Stimulated activated CD4-positive, alpha-beta T cell treated with anti-CD3 and anti-CD28 coated beads, Interleukin-15, amount 100 ng/mL, for 48 hours (primary cell): Measurements from ENCODE around the gene MFSD6.

Source experiments
- DNase-seq, 2 donors: peaks; one replicate each; pipeline ENCODE4 v3.0.0-alpha.2; 2020; ENCODE audit warnings: low read depth in 2 of 2

Gene MFSD6

DNA sequence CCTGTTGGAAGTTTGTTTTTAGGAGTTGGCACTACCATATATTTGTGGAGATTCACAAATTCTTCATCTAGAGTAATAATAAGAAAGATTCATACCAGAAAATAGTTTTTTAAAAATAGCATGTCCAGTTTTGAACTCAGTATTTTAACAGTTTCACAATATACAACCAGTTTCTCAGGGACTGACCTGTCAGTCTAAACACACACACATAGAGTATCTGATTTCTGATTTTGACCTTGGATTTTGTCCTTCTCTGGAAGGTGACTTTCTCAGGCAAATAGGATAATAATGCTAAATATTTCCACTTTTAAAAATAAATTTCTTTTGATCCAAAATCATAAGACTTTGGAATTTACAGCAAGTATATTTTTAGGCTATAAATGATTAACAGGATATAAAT is 32.0 kb downstream of the MFSD6 start:
- no peak for DNase-seq

DNA sequence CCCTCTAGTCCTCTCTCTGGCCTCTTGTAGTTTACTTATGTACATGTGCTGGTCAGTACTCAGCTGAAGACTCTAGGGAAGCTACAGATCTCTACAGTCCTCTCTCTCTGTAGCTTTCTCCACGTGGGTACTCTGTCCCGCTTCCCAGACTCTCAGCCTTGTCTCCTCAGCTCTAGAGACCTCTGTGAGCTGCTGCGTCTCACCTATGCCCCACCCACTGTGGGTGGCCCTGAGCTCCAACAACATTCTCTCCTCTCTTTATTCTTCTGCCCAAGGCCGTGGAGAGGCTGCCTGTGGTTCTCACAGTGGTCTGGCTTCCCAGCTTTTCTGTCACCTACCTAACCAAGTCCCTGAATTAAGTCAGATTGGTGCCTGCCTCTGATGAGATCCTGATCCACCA is 33.4 kb downstream of the MFSD6 start:
- DNase-seq: no peak

GRCh38 chr2:190443055-190443454 is 34.9 kb downstream of the MFSD6 start:
- no peak for DNase-seq

GRCh38 chr2:190443778-190444481 is 35.8 kb downstream of the MFSD6 start:
- DNase-seq: no peak

DNA sequence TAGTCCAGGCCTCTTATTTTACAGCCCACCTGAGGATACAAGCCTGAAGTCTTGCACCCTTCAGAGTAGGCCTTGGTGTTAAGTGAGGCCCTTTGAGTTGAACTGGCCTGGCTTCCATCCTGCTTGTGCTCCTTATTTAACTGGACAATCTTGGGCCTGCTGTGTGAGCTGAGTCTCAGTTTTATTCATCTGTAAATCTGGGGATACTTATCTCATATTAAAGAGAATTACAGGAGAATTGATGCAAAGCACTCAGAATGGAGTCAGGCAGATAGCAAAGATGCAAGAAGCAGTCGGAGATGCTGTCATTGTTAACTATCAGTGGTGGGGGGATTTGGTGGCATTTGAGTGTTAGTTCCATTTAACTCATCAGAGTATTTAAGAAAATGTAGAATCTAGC is 36.8 kb downstream of the MFSD6 start:
- no peak for DNase-seq

DNA sequence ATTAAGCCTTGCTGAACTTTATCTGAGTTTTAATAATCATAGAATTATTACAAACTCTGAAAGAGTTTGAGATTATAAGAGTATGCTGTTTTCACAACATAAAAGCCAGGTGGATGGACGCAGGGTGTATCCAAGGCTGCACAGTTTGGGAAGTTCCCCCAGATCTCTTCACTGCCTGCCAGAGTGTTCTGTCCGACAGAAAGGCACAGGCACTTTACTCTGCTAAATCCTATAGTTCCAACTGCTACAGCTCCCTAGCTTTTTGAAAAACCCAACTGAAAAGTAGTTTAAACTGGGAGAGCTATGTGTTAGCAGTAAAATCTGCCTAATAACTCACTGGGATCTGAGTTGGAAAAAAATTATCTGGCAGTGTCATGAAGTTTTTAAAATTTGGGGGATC is 38.0 kb downstream of the MFSD6 start:
- no peak for DNase-seq

DNA sequence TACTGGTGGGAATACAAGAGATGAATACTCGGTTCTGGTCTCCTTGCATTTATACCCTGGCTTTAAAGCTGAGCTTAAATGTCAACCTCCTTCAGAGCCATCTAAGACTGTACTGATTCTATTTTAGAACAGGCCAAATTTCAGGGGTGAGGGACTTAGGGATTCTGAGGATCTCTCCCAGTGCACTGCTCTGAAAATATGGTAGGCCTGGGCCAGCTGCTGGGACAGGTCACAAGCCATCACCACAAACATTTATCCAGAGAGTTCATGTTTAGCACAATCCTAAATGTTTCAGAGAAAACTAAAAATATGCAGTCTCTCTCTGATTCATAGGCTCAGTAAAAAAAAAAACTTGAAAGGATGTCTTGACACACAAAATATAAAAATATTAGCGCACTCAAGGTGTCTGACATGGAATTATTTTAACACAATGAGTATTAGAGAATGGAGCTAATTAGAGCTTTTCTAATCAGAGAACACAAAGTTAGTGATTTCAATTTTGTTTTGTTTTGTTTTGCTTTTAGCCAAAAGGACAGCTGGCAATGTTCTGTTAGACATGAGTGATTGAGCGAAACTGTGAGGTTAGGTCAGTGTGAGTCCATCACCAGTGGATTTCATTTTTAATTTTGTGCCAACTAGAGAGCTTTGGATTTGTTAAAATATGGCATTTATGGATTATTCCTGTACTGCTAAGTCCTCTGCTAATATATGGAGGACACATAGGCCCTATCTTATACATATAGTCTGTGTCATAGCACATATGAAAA is 38.8 kb downstream of the MFSD6 start:
- no peak for DNase-seq

DNA sequence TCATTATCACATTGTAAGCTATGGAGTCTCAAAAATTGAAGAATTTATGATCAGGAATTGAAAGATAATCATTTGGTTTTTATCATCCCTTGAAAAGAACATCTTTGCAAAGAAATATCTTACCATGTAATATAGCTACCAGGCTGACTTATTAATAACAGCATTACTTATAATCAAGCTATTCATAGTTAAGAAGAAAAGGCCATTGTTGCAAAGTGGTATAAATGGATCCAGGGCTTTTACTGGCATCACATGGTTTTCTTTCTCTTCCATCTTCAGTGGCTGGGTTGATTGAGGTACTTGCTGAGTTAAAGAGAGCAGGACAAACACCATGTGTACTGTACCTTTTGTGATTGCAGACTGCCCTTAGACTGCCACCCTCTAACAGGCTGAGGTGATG is 39.6 kb downstream of the MFSD6 start:
- DNase-seq: no peak

- DNase-seq: no peak
Observed at GRCh38 chr2:190449925-190450324, 41.8 kb downstream of the MFSD6 start.

DNA sequence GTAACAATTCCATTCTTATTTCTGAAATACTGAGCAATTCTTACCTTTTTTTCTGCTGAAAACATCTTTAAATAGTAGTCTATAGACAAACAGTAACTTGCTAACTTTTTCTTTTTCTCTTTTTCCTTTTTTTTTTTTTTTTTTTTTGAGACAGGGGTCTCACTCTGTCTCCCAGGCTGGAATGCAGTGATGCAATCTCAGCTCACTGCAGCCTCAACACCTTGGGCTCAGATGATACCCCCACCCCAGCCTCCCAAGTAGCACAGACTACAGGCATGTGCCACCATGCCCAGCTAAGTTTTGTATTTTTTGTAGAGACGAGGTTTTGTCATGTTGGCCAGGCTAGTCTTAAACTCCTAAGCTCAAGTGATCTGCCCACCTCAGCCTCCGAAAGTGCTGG is 42.2 kb downstream of the MFSD6 start:
- no peak for DNase-seq

DNA sequence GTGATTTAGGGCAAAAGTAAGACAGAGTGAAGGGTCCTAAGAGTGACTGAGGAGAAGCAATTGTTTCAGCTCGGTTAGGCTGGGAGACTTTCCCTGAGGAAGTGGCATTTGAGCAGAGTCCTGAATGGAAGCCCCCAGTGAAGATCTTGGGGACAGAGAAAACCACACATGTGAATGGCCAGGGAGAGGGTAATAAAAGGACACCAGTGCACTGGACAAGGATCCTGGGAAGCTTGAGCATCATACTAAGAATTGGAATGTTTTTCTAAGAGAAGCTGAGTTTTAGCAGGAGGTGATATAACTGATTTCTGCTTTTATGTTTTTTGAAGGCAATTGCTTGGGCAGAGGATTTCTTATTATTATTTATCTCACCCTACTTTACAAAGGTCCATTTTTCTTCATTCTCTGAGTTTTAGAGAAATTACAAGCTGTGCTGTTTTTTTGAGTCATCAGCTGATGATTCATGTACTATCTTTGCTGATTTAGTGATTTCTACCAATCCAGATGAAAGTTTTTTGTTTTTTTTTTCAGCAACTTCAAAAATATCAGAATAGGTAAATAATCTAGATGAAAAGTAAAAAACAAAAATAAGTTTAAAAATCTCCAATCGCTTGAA is 43.5 kb downstream of the MFSD6 start:
- DNase-seq: no peak

DNA sequence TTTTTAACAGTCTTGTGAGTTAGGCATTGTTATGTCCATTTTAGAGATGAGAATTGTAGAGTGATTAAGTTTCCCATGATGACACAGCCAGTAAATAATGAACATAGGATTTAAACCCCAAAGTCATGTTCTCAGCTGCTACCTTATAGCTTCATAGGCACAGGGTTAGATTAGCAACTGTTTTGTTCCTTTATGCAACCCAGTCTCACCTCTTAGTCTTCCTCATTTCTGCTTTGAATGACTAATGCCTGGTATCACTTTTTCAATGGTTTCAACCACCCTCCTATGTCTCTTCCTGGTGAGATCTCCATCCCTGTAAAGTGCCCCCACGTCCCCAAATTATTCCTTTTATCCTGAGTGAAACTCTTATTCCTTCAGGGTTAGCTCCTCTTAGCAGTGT is 44.3 kb downstream of the MFSD6 start:
- DNase-seq: no peak

GRCh38 chr2:190454795-190455194 is 46.6 kb downstream of the MFSD6 start:
- DNase-seq: no peak

DNA sequence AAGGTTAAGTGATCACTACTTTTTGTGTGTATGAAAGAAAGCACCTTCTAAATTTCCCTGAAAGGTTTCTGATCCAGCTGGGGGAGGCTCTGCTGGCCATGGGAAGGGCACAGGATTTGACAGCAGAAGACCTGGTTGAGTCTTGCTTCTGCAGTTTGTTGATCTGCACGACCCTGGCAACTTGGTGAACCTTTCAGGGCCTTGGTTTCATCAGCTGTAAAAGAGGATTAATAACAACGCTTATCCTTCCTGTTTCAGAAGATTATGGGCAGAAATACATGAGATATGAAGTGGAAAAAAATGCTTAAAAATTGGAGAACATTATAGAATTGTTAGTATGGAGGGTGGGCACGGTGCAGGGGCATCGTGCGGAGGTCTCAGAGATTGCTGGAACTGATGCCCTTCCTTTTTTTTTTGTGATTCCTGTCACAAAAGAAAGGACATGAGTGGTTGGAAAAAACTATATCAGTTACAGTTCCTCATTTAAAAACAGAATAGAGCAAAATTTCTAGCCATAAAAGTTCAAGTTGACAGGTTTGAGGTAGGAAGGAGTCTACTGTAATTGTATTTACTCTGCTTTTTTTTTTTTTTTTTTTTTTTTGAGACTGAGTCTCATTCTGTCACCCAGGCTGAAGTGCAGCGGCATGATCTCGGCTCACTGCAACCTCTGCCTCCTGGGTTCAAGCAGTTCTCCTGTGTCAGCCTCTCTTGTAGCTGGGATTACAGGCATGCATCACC is 47.4 kb downstream of the MFSD6 start:
- DNase-seq: no peak

GRCh38 chr2:190456833-190457232 is 48.7 kb downstream of the MFSD6 start:
- no peak for DNase-seq

GRCh38 chr2:190457256-190457655 is 49.1 kb downstream of the MFSD6 start:
- DNase-seq: no peak

DNA sequence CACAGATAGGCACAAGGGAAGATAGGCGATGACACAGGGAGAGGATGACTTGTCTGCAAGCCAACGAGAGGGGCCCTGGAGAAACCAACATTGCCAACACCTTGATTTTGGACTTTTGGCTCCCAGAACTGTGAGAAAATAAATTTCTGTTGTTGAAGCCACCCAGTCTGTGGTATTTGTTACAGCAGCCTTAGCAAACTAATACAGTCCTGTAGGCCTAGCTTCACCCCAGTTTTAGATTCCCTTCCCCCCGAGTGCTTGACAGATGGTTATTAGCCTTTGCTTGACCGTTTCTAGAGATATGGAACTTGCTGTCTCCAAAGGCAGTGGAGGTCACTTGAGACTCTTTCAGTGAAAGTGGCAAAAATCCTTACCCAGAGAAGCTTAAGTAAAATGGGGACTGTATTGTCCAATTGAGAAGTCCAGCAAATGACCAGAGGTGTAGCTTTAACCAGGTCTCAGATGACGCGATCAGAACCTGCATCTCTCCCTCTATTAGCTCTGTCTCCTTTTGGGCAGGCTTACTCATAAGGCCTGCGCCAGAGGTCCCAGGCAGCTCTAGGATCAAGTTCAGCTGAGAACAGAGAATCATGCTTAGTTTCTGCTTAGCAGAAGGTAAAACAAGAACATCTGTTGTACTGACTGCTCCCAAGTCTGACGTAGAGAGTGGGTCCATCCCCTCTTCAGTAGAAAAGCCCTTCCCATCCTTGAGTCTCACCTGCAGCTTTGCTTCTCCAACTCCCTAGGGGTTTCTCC is 50.4 kb downstream of the MFSD6 start:
- no peak for DNase-seq

DNA sequence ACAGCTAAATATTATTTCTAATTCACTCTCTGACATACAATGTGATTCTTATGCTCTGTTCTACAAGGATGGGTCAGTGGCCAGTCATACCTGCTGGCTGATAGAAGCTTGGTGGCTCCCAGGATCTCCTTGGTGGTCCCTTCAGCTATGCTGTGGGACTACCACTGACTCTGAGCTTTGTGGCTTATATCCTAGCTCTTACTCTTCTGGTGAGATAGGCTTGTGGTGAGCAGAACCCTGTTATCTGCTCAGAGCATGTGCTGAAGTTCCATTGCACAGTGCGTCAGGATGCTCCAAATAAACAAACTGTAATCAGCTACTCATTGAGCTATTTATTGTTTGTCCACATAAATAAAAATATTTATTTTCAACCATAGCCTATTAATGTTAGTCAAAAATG is 51.7 kb downstream of the MFSD6 start:
- DNase-seq: no peak

DNA sequence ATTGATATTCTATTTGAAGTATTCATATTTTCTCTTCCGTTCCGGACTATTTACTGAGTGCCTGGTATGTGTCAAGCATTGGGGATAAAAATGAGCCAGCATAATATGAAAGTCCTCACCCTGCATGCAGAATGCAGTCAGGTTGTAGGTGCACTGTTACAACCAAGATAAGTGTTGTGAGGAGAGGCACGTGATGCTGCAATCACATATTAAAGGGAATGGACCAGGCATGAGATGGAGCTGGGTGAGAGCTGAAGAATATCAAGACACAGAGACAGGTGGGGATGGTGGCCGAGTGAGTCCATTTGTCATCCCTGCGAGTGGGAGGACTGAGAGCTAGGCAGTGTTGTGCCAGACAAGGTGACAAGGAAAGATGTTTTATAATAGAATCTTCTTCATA is 52.3 kb downstream of the MFSD6 start:
- no peak for DNase-seq

GRCh38 chr2:190462181-190462580 is 54.0 kb downstream of the MFSD6 start:
- DNase-seq: no peak

DNA sequence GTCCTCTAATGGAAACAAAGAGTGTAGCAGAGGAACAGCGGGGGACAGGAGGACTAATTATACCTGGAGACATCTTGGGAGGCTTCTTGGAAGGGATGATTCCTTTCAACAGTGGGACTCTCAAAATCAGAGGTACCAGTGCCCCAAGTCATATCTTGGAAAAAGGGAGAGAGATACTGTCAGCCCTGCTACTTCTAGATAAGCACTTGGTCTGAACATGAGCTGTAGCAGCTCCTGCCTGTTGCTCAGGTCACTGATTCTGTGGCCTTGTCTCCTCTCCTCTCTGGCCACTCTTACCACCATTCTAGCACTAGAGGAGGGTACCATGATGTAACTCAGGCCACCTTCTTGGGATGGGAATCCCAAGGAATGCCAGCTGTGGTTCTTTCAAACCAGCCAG is 54.5 kb downstream of the MFSD6 start:
- DNase-seq: no peak

- no peak for DNase-seq
Observed at GRCh38 chr2:190465060-190465459, 56.9 kb downstream of the MFSD6 start.
